H1 (cell line): Measurements from ENCODE around the gene TRPM1. TPM values are rescaled to one million over a fixed set of nuclear protein-coding genes. Genes with fewer than 3 reads are reported as not detected.
A peak's percentile ranks its signal among the peaks of the same experiment; 100 is the strongest.

Experiments
- CTCF ChIA-PET: fragments of 300-600 bp; sonication (Branson Sonifier 250); formaldehyde crosslinking; loops from one replicate; lab custom pipeline; 2021; ENCODE audit not compliant: partially characterized antibody; lab: Charles Lee
- POLR2A ChIA-PET: fragments of 300-600 bp; sonication (Branson Sonifier 250); formaldehyde crosslinking; loops from one replicate; lab custom pipeline; 2021; ENCODE audit warnings: inconsistent platforms; ENCODE audit not compliant: partially characterized antibody; lab: Charles Lee
- DNase-seq, 2 experiments: peaks; one replicate each; pipeline versions ENCODE4 v3.0.0 to v3.0.0-alpha.2; 2010 to 2022; ENCODE audit warnings: low spot score in 2 of 2, low read depth in 1 of 2, mixed read lengths in 1 of 2
- FAIRE-seq: peaks from 2 replicates; lab custom pipeline; 2011; peaks lifted over from hg19 to GRCh38; lab: Jason Lieb, UNC
- H2AFZ ChIP-seq: 2 replicates; pipeline ENCODE4 v1.8.1; 2012; ENCODE audit warnings: low read length, inconsistent platforms
- H2AK5ac ChIP-seq: 2 replicates; pipeline ENCODE4 v1.6.1; 2013; ENCODE audit warnings: low read depth, low read length
- H2BK120ac ChIP-seq: replicated peaks from 2 replicates; pipeline ENCODE3; 2013; ENCODE audit warnings: low read depth, low read length, inconsistent platforms
- H2BK12ac ChIP-seq: 2 replicates; pipeline ENCODE4 v1.6.1; 2013; ENCODE audit warnings: low read depth, low read length
- H2BK15ac ChIP-seq: 2 replicates; pipeline ENCODE4 v1.6.1; 2013; ENCODE audit warnings: low read length
- H2BK20ac ChIP-seq: 2 replicates; pipeline ENCODE4 v1.6.1; 2013; ENCODE audit warnings: low read length
- H2BK5ac ChIP-seq: 2 replicates; pipeline ENCODE4 v1.6.1; 2013; ENCODE audit warnings: low read depth, low read length
- H3K14ac ChIP-seq: 2 replicates; pipeline ENCODE4 v1.6.1; 2013; ENCODE audit warnings: inconsistent platforms; ENCODE audit not compliant: insufficient read length
- H3K18ac ChIP-seq: 2 replicates; pipeline ENCODE4 v1.6.1; 2013; ENCODE audit warnings: low read length; ENCODE audit errors: extremely low read depth
- H3K23ac ChIP-seq: 2 replicates; pipeline ENCODE4 v1.6.1; 2013; ENCODE audit warnings: inconsistent platforms; ENCODE audit not compliant: insufficient read length
- H3K23me2 ChIP-seq: 2 replicates; pipeline ENCODE4 v1.6.1; 2013; ENCODE audit warnings: low read depth, low read length
- H3K27ac ChIP-seq: 2 replicates; pipeline ENCODE4 v1.6.1; 2011; ENCODE audit warnings: low read depth, low read length, inconsistent platforms
- H3K27me3 ChIP-seq, 4 experiments: replicated peaks in 1 of 4; 1 replicate in 1 of 4; 2 replicates in 3 of 4; pipeline versions ENCODE4 v1.6.1 to v1.8.1; 2011 to 2013; ENCODE audit warnings: low read length in 3 of 4, mild to moderate bottlenecking in 3 of 4, inconsistent platforms in 2 of 4, mixed read lengths in 2 of 4, moderate library complexity in 1 of 4; ENCODE audit not compliant: control insufficient read depth in 3 of 4, insufficient read depth in 3 of 4; ENCODE audit errors: extremely low read depth in 1 of 4
- H3K36me3 ChIP-seq, 4 experiments: 2 replicates each; pipeline versions ENCODE4 v1.6.1 to v1.8.1; 2011 to 2013; ENCODE audit warnings: mild to moderate bottlenecking in 4 of 4, low read length in 3 of 4, moderate library complexity in 2 of 4, control low read depth in 1 of 4, inconsistent platforms in 1 of 4; ENCODE audit not compliant: insufficient read depth in 4 of 4, control insufficient read depth in 2 of 4
- H3K4ac ChIP-seq: replicated peaks from 2 replicates; pipeline ENCODE3; 2013; ENCODE audit warnings: low read length, low read depth, mixed read lengths, inconsistent platforms; ENCODE audit not compliant: insufficient read length
- H3K4me1 ChIP-seq, 4 experiments: replicated peaks in 1 of 4; 1 replicate in 1 of 4; 2 replicates in 3 of 4; pipeline versions ENCODE4 v1.6.1 to v1.8.1; 2011 to 2013; ENCODE audit warnings: low read length in 3 of 4, inconsistent platforms in 2 of 4, mixed read lengths in 1 of 4; ENCODE audit not compliant: insufficient read depth in 4 of 4, control insufficient read depth in 3 of 4
- H3K4me2 ChIP-seq, 2 experiments: 2 replicates each; pipeline versions ENCODE4 v1.6.1 to v1.8.1; 2011 to 2013; ENCODE audit warnings: low read depth in 2 of 2, low read length in 2 of 2, control low read depth in 1 of 2, inconsistent platforms in 1 of 2, mild to moderate bottlenecking in 1 of 2; ENCODE audit not compliant: insufficient read depth in 1 of 2
- H3K4me3 ChIP-seq, 4 experiments: fragments of 200-600, 300-600 bp in 1 of 4; sonication (generic), shearing (Covaris generic), sonication (Bioruptor Twin) in 1 of 4; 2 replicates each; pipeline versions ENCODE4 v1.5.1 to v1.8.1; 2011 to 2016; ENCODE audit warnings: low read length in 4 of 4, low read depth in 3 of 4, control low read depth in 2 of 4, inconsistent platforms in 2 of 4, mild to moderate bottlenecking in 2 of 4, mixed read lengths in 1 of 4, moderate library complexity in 1 of 4; ENCODE audit not compliant: insufficient read depth in 2 of 4; ENCODE audit errors: extremely low read depth in 1 of 4
- H3K56ac ChIP-seq: replicated peaks from 2 replicates; pipeline ENCODE3; 2013; ENCODE audit warnings: low read depth, mild to moderate bottlenecking, mixed read lengths, low read length, inconsistent platforms; ENCODE audit not compliant: insufficient read length
- H3K79me1 ChIP-seq: 2 replicates; pipeline ENCODE4 v1.6.1; 2013; ENCODE audit warnings: low read depth, low read length, control low read depth
- H3K79me2 ChIP-seq, 2 experiments: 2 replicates each; pipeline versions ENCODE4 v1.6.1 to v1.8.1; 2012 to 2013; ENCODE audit warnings: low read length in 2 of 2, mild to moderate bottlenecking in 2 of 2, inconsistent platforms in 1 of 2; ENCODE audit not compliant: insufficient read depth in 2 of 2, control insufficient read depth in 1 of 2
- H3K9ac ChIP-seq, 4 experiments: replicated peaks in 1 of 4; 1 replicate in 1 of 4; 2 replicates in 3 of 4; pipeline versions ENCODE4 v1.6.1 to v1.8.1; 2011 to 2013; ENCODE audit warnings: low read depth in 3 of 4, low read length in 3 of 4, control low read depth in 2 of 4, mild to moderate bottlenecking in 2 of 4, moderate library complexity in 2 of 4, inconsistent platforms in 1 of 4; ENCODE audit errors: extremely low read depth in 1 of 4
- H3K9me3 ChIP-seq, 2 experiments: 2 replicates each; pipeline versions ENCODE4 v1.6.1 to v1.8.1; 2012 to 2013; ENCODE audit warnings: mild to moderate bottlenecking in 2 of 2, moderate library complexity in 2 of 2, control low read depth in 1 of 2, inconsistent platforms in 1 of 2, low read depth in 1 of 2, low read length in 1 of 2, mixed read lengths in 1 of 2; ENCODE audit not compliant: insufficient read depth in 2 of 2
- H4K20me1 ChIP-seq, 2 experiments: replicated peaks in 1 of 2; 2 replicates each; pipeline versions ENCODE3 to v1.8.1; 2011 to 2013; ENCODE audit warnings: inconsistent platforms in 2 of 2, low read length in 2 of 2, mild to moderate bottlenecking in 1 of 2; ENCODE audit not compliant: insufficient read depth in 2 of 2, control insufficient read depth in 1 of 2
- H4K5ac ChIP-seq: 2 replicates; pipeline ENCODE4 v1.6.1; 2013; ENCODE audit warnings: low read length, low read depth, mixed read lengths, inconsistent platforms; ENCODE audit not compliant: insufficient read length
- H4K8ac ChIP-seq: 2 replicates; pipeline ENCODE4 v1.8.0; 2013; ENCODE audit warnings: mild to moderate bottlenecking, moderate library complexity, low read length, inconsistent platforms; ENCODE audit not compliant: insufficient read depth; ENCODE audit errors: extremely low read depth
- H4K91ac ChIP-seq: replicated peaks from 2 replicates; pipeline ENCODE3; 2013; ENCODE audit warnings: low read length, mixed read lengths, inconsistent platforms; ENCODE audit not compliant: insufficient read length
- BRCA1 ChIP-seq: IDR thresholded peaks from 2 replicates; pipeline ENCODE4 v1.6.1; 2012; ENCODE audit warnings: low read depth, low read length, improper control_type of control experiment
- CBX5 ChIP-seq: fragments of 300-800, 300-1000 bp; sonication (generic); IDR thresholded peaks from 2 replicates; pipeline ENCODE4 v1.7.1; 2016; ENCODE audit warnings: antibody characterized with exemption, low read length, low read depth
- EGR1 ChIP-seq: IDR thresholded peaks from 2 replicates; pipeline ENCODE4 v1.6.1; 2011; ENCODE audit warnings: low read depth, low read length, borderline replicate concordance
- EP300 ChIP-seq, 2 experiments: IDR thresholded peaks; 1 replicate in 1 of 2; 2 replicates in 1 of 2; pipeline ENCODE4 v1.6.1; 2011 to 2012; ENCODE audit warnings: low read depth in 2 of 2, low read length in 2 of 2, mild to moderate bottlenecking in 2 of 2, borderline replicate concordance in 1 of 2, inconsistent platforms in 1 of 2, moderate library complexity in 1 of 2
- EZH2 ChIP-seq: fragments of 200-600 bp; sonication (generic); IDR thresholded peaks from 2 replicates; pipeline ENCODE4 v1.7.1; 2012; ENCODE audit warnings: low read depth, mild to moderate bottlenecking, moderate library complexity, low read length, inconsistent platforms; ENCODE audit not compliant: severe bottlenecking
- FOSL1 ChIP-seq: IDR thresholded peaks from 2 replicates; pipeline ENCODE4 v1.6.1; 2011; ENCODE audit warnings: mild to moderate bottlenecking, low read depth, low read length, moderate library complexity; ENCODE audit not compliant: insufficient read depth
- HDAC6 ChIP-seq: IDR thresholded peaks from one replicate; pipeline ENCODE4 v1.7.1; 2012; ENCODE audit warnings: low read depth, mild to moderate bottlenecking, inconsistent platforms, low read length, moderate library complexity
- NANOG ChIP-seq: IDR thresholded peaks from 2 replicates; pipeline ENCODE4 v1.6.1; 2011; ENCODE audit warnings: low read length, low read depth, mild to moderate bottlenecking, inconsistent platforms; ENCODE audit not compliant: insufficient read depth, poor library complexity, severe bottlenecking
- POLR2A ChIP-seq, 2 experiments: IDR thresholded peaks; 1 replicate in 1 of 2; 2 replicates in 1 of 2; pipeline ENCODE4 v1.6.1; 2011; ENCODE audit warnings: low read depth in 2 of 2, low read length in 2 of 2, mild to moderate bottlenecking in 2 of 2; ENCODE audit errors: control extremely low read depth in 1 of 2
- SIRT6 ChIP-seq: IDR thresholded peaks from one replicate; pipeline ENCODE4 v1.7.1; 2012; ENCODE audit warnings: low read length, inconsistent platforms
- SP2 ChIP-seq: IDR thresholded peaks from 2 replicates; pipeline ENCODE4 v1.6.1; 2012; ENCODE audit warnings: mild to moderate bottlenecking, low read length, inconsistent platforms
- SUZ12 ChIP-seq: fragments of 200-600 bp; sonication (generic); IDR thresholded peaks from 2 replicates; pipeline ENCODE4 v1.6.1; 2012; ENCODE audit warnings: mild to moderate bottlenecking, inconsistent platforms, low read length, moderate library complexity, mixed read lengths
- TCF12 ChIP-seq: IDR thresholded peaks from 2 replicates; pipeline ENCODE4 v1.6.1; 2011; ENCODE audit warnings: low read depth, mild to moderate bottlenecking, low read length
- WGBS, 2 experiments: shearing (Covaris generic) in 1 of 2; methylation state at CpG; one replicate each; pipeline versions ENCODE4 v1.1.6 to v1.1.7; 2013 to 2015; ENCODE audit warnings: low lambda C conversion rate in 2 of 2, mixed read lengths in 2 of 2, inconsistent platforms in 1 of 2, low coverage in 1 of 2, missing lambda C conversion rate in 1 of 2; ENCODE audit not compliant: insufficient replicate concordance in 2 of 2, insufficient coverage in 1 of 2, insufficient read length in 1 of 2; ENCODE audit errors: extremely low coverage in 1 of 2, missing lambda C conversion rate in 1 of 2; 5-methylcytosine and 5-hydroxymethylcytosine counted together
- polyA plus RNA-seq, 7 experiments: library from polyadenylated mRNA; depleted of rRNA in 3 of 7; stranded (reverse) in 5 of 7; unstranded in 2 of 7; fragments of >200 nt in 5 of 7; fragments of 200-250 nt in 2 of 7; gene quantifications; 1 replicate in 5 of 7; 2 replicates in 1 of 7; 4 replicates in 1 of 7; pipeline versions ENCODE4 v1.2.1 to v1.2.3, GENCODE V29; 2011 to 2013; ENCODE audit warnings: missing spikeins in 2 of 7, mixed read lengths in 2 of 7
- total RNA-seq: library from RNA; stranded (reverse); fragmentation: NEBNext Ultra II Directional; extraction: Animal tissue kit (Norgen Biotek cat#: 25700); gene quantifications from 2 replicates; pipeline ENCODE4 v1.2.1, GENCODE V29; 2021
- TF ChIP-seq, protein P1 (sequence below): IDR thresholded peaks from 2 replicates; pipeline ENCODE4 v1.6.1; 2011; ENCODE audit warnings: low read depth, mild to moderate bottlenecking, low read length; ENCODE audit not compliant: insufficient read depth

TRPM1 gene
- total and polyA plus RNA-seq, 2 of the 8 experiments (the other 6 are each of a cell fraction or from before 2014, with no cell fraction given) = 0.05 TPM; not detected in 1

DNA sequence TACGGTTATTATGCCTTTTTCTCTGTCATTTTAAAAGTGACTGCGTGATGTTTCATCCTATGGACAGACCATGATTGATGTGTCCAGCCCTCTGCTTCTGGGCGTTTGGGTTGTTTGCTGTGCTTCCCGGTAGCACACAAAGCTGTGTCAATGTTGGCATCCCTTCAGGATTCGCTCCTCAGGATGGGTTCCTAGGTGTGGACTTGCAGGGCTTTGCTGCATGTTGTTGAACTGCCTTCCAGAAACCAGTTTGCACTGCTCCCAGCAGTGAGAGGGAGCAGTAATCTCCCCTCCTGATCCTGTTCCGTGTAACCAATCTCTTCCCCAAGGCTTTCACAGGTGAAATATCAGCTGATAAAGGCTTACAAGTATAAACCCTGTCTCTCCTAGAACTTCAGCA, 787 bp downstream of the TRPM1 start:
- no peaks in the 10 kb centered on the region for H3K9me3 ChIP-seq
- H2BK12ac ChIP-seq = no peak overlapping the region
- FAIRE-seq = no peak
- H3K4me3 ChIP-seq = no peak overlapping the region
- no peak overlapping the region for H3K23ac ChIP-seq
- H2AK5ac ChIP-seq = no peak overlapping the region
- no peak overlapping the region for H3K4ac ChIP-seq
- no peaks in the 10 kb centered on the region for H3K27me3 ChIP-seq
- 83% methylated on average over 6 of the region's 6 CpGs; no CpG with 5 or more reads in 1 of the 2 experiments for WGBS, 2 experiments
- H3K23me2 ChIP-seq = no peaks in the 10 kb centered on the region
- peak in 1 of 2 experiments; percentile 7 for DNase-seq
- no peak overlapping the region for H3K27ac ChIP-seq
- no peak overlapping the region for H4K8ac ChIP-seq
- H2BK120ac ChIP-seq = no peak overlapping the region
- H3K79me2 ChIP-seq = no peaks in the 10 kb centered on the region
- H3K4me1 ChIP-seq = peaks cover 0 to 10% (median 3%) of the 10 kb centered on the region in 4 experiments; a peak in 3 of 7 replicates
- no peak overlapping the region for H4K91ac ChIP-seq
- no peak overlapping the region; a peak in 1 of 4 replicates for H3K4me2 ChIP-seq
- no peak overlapping the region for H3K14ac ChIP-seq
- H3K79me1 ChIP-seq = no peaks in the 10 kb centered on the region; the same call in 1 of the 2 replicates
- peak overlapping the region; percentile 95; the same call in 1 of the 2 replicates for H2BK15ac ChIP-seq
- POLR2A ChIA-PET = no interaction called here
- H3K36me3 ChIP-seq = no peaks in the 10 kb centered on the region
- no peak overlapping the region for H3K56ac ChIP-seq
- H3K9ac ChIP-seq = no peak overlapping the region
- H4K20me1 ChIP-seq = no peaks in the 10 kb centered on the region
- H2BK5ac ChIP-seq = no peak overlapping the region
- CTCF ChIA-PET = interaction anchor here (1.1 to 1.9 kb wide), 4 partner anchors 11 to 77 kb away, joined by 3 to 9 read pairs (median 4); no protein-coding TSS in a partner anchor
- H4K5ac ChIP-seq = no peak overlapping the region
- no peak overlapping the region for H2AFZ ChIP-seq
- no peak overlapping the region for H2BK20ac ChIP-seq
- H3K18ac ChIP-seq = no peak overlapping the region
- TF ChIP-seq EZH2 (no peak), EGR1 (no peak), FOSL1 (no peak), SIRT6 (no peak), SP2 (no peak), CBX5 (no peak), HDAC6 (no peak), NANOG (no peak), BRCA1 (no peak), SUZ12 (no peak), POLR2A (IDR thresholded peaks at IDR 0.05; ENCODE audit: control extremely low read depth in 1 of 2, low read depth in 2 of 2, low read length in 2 of 2) (no peak), EP300 (IDR thresholded peaks at IDR 0.05; ENCODE audit: borderline replicate concordance in 1 of 2, low read depth in 2 of 2, low read length in 2 of 2) (no peak), TCF12 (no peak)
- TF ChIP-seq, protein P1, sequence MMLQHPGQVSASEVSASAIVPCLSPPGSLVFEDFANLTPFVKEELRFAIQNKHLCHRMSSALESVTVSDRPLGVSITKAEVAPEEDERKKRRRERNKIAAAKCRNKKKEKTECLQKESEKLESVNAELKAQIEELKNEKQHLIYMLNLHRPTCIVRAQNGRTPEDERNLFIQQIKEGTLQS = no peak
